Lower leg skin (tissue), 3 donors: Measurements from ENCODE around the gene ABHD2.

Source experiments
- CTCF ChIP-seq, 3 donors: fragments of 450-650 bp; IDR thresholded peaks; one replicate each; pipeline ENCODE4 v1.5.1; 2016; ENCODE audit warnings: antibody characterized with exemption in 3 of 3, mild to moderate bottlenecking in 3 of 3, moderate library complexity in 2 of 3
- POLR2A ChIP-seq, 2 donors: fragments of 450-650 bp; IDR thresholded peaks; one replicate each; pipeline ENCODE4 v1.6.1; 2016 to 2017; ENCODE audit warnings: antibody characterized with exemption in 2 of 2, mild to moderate bottlenecking in 1 of 2, moderate library complexity in 1 of 2

GRCh38 chr15:89121414-89121813 lies 33.2 kb downstream of the ABHD2 start:
- TF ChIP-seq POLR2A (IDR thresholded peaks at IDR 0.05): no peak
- TF ChIP-seq CTCF (IDR thresholded peaks at IDR 0.05): no peak
